Hematopoietic multipotent progenitor cell treated with erythropoietin and hydrocortisone succinate and interleukin-3 and kit ligand, for 8 days (in vitro differentiated cells): Measurements from ENCODE around the gene RPP21.

Experiments used
- DNase-seq: peaks from one replicate; pipeline ENCODE4 v3.0.0-alpha.2; 2015

Gene RPP21

DNA sequence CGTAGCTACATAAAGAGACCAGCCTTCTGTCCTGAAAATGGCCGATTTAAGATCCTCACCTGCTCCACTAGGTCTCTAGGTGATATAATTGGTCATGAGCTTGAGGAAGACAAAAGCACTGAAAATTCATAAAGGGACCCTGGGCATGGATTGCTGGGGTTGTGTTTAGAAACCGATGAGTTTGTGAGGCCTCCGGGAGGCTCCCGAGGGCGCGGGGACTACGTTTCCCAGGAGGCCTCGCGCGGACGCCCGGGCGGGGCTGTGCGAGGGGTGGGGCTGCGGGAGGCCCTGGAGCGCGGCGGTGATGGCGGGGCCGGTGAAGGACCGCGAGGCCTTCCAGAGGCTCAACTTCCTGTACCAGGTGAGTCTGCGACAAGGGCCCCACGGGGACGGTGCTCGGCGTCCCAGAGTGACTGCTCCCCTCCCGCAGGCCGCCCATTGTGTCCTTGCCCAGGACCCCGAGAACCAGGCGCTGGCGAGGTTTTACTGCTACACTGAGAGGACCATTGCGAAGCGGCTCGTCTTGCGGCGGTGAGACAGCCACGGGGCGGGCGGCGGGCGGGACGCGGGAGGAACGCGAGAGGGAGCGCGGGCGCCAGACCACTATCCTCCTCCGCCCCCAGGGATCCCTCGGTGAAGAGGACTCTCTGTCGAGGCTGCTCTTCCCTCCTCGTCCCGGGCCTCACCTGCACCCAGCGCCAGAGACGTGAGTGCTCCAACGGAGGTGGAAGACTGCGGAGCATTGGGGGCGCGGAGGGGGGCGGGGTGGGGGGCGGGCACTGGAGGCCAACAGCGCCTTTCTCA lies at the start of gene RPP21:
RPP21 (plus strand) TSS at position 289 of the 804 bp plus-strand sequence; CDS start at position 305, 16 bp downstream.
- peak; percentile 77 for DNase-seq

DNA sequence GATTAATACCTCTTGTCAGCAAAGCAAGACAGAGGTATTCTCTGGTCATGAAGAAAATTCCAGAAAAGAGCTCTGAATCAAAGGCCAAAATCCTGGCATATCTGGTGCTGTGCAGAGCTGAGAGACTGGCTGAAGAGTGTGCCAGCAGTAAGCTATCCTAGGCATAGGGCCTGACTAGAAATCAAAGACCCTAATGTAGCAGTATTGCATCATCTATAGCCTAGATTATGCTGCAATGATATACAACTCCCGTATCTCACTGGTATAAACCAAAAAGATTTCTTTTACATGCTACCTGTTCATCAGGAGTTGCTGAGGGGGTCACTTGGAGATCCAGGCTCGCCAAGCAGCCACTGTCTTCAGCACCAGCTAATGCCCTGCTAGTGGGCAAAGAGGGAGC lies 49.1 kb upstream of the RPP21 start:
- DNase-seq = no peak

DNA sequence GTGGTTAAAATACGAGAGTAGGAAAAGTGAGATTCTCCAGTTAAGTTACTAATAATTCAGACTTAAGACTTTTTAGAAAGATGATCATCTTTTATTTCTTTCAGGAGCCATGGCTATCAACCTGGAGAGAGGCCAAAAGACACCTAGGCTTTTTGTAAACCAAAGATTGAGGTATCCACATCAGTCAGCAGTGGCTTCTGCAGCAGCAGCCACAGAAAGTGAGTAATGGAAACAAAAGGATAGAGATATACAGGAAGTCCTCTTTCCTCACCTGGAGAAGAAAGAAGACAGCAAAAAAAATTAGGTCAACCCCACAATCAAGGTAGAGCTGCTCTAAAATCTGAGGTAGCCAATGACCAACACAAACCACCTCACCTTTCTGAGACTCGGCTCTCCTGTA lies 41.0 kb upstream of the RPP21 start:
- no peak for DNase-seq

DNA sequence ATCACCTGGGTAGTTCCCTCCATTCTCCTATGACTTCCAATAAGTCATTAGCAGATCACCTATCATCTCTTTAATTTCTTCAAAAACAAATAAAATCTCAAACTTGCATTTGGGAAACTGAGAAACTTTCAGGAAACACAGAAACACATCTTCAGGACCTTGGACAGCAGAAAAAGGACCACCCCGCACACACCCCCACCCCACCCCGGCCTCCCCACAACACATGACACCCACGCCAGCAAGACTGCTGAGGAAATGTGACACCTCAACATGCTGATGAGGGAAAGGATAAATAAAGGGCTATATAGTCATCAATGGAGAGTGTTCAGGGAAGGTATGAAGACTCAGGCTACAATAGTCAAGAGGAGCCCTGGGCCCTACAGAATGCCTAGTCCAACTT lies 33.9 kb upstream of the RPP21 start:
- peak; percentile 25 for DNase-seq

DNA sequence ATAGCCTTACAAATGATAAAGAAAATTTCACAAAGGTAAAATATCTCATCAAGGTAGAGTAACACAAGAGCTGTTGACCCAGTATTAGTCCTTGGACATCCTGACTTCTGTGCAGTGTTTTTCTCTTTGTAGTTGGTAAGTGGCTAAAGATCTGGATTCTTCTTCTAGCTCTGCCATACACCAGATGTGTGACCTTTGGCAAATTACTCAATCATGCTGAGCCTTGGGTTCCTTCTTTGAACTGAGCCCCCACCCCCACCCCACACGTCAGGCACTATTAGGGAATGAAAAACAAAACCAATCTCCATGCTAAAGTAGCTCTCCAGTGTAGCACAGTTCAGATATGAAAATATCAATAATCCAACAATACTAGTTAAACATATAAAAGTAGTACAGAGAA lies 33.3 kb upstream of the RPP21 start:
- no peak for DNase-seq

DNA sequence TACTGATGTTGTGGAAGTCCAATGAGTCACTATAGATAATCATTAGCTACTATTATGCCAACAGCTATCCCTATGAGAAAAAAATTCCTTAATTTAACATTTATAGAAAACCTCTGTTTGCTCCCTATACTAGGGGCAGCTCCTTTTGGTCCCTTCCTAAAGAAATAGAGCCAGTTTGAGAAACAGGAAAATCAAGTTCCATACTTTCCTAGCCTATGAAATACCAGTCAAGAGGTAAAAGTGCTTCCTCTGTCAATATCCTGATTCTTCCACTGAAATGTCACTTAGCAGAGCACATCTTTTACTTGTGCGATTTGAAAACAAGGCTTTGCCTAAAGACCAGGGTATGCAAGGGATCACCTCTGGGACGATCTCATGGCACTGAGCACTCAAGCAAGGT lies 32.7 kb upstream of the RPP21 start:
- DNase-seq = no peak

DNA sequence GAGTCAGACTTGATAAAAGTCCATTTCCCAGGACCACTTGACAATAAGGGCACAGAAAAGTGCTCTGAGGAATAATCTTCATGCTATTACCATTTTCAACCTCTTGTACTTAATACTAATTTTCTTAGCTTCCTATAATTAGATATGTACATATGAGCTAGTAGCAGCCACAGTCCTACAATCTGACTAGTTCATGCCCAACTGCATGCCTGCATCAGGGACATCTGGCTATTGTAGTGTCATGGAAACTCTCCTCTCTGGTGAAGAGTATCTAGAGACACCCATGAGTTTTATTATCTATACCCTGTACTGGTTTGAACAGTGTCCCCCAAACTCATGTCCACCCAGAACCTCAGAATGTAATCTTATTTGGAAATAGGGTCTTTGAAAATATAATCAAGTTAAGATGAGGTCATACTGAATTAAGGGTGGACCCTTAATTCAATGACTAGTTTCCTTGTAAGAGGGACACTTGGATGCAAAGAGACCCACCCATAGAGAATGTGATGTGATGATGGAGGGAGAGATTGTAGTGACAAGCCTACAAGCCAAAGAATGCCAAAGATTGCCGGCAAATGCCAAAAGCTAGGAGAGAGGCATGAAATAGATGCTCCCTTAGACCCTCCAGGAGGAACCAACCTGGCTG lies 32.2 kb upstream of the RPP21 start:
- DNase-seq = no peak

DNA sequence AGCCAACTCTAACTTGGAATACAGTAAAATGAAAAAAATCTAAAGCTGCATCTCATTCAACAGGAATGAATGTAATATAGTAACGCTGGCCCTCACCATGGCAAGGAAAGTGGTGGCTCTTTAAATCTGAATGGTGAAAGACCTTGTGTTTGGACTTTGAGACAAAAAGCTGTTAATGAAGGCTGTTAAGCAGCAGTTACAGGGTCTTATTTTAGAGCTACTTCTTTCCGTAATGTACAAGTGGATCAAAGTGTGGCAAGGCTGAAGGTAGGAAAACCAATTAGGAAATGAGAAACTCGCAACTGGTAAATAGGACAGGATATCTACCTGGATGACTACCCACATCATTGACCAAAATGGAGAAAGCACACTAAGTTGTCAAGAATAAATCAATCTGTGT lies 29.8 kb upstream of the RPP21 start:
- no peak for DNase-seq

DNA sequence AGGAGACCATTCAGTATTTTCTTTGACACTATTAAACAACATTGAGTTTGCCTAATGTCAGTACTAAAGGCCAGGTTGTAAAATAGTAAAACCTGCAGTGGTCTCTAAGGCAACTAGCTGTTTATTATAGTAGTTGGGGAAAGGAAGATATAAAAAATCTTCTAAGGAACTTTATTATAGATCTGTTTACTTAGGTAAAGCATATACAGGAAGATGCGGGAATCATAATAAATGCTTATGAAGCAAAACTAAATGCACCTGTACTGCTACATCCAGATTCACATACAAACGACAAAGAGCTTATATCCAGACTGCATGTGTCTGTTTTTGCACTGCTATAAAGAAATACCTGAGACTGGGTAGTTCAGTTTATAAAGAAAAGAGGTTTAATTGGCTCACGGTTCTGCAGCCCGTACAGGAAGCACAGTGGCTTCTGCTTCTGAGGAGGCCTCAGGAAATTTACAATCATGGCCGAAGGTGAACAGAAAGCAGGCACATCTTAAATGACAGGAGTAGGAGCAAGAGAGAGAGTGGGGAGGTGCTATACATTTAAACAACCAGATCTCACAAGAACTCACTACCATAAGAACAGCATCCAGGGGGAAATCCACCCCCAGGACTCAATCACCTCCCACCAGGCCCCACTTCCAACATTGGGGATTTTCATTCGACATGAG lies 26.9 kb upstream of the RPP21 start:
- no peak for DNase-seq

DNA sequence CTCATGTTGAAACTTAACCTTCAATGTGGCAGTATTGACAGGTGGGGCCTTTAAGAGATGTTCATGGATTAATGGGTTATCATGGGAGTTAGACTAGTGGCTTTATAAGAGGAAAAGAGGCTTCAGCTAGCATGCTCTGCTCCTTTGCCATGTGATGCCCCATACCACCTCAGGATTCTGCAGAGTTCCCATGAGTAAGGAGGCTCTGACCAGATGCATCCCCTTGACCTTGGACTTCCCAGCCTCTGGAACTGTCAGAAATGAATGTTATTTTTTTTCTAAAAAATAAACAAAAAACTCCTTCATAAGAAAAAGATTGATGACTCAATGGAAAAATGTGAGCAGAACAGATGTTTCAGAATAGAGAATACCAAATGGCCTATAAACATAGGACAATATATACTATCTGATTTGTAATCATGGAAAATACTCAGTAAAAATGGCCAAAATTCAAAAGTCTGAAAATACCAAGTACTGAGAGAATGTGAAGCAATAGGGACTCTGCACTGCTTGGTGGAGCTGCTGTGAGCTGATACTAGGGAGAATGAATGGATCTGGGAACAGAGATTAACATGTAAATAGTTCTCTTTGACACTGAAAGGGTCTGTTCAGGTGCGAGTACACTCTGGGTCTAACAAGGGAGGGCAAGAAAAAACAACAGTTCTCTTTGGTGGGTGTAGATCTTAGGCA lies 25.7 kb upstream of the RPP21 start:
- no peak for DNase-seq

DNA sequence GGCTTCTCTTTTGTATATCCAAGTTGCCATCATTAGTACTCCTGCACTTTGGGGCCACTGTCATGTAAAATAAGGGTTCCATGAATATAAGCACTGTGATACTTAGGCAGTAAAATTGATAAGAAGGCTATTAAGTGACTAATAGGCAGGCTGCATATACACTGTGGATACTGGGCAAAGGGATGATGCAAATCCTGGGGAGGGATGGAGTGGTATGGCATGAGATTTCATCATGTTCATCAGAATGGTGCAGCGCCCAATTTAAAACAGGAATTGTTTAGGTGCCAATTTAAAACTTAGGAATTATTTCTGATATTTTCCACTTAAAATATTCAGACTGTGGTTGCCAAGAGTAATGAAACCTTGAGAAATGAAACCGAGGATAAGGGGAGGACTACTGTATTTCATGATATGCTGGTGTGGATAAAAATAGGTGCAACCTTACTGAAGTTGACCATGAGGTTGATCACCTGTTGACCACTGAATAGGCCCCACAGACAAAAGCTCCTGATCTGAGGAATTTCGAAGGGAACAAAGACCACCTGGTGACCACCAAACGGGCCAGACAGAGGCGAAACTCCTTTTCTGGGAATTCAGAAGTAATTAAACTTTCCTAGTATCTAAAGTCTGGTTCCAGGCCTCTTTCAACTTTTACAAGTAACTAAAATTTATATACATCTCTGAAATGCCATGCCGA lies 23.1 kb upstream of the RPP21 start:
- DNase-seq = no peak

DNA sequence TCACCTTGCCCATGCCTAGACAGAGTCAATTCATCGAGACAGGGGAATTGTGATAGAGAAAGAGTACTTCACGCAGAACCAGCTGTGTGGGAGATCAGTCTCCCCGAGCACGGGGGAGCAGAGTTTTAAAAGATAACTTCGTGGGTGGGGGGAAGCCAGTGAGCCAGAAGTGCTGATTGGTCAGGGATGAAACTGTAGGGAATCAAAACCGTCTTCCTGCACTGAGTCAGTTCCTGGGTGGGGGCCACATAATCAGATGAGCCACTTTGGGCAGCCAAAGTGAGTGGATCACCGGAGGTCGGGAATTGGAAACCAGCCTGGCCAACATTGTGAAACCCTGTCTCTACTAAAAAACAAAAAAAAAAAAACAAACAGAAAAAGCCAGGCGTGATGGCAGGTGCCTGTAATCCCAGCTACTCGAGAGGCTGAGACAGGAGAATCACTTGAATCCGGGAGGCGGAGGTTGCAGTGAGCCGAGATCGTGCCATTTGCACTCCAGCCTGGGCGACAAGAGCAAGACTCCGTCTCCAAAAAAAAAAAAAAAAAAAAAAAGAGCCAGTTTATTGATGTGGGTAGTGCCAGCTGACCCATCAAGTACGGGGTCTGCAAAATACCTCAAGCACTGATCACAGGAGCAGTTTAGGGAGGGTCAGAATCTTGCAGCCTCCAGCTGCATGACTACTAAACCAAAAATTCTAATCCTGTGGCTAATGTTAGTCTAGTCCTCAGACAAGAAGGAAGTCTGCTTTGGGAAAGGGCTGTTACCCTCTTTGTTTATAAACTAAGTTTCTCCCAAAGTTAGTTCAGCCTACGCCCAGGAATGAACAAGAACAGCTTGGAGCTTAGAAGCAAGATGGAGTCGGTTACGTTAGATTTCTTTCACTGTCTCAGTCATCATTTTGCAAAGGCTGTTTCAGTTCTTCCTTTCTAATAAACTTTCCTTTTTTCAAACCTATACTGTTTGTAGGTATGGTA lies 22.1 kb upstream of the RPP21 start:
- DNase-seq = no peak

DNA sequence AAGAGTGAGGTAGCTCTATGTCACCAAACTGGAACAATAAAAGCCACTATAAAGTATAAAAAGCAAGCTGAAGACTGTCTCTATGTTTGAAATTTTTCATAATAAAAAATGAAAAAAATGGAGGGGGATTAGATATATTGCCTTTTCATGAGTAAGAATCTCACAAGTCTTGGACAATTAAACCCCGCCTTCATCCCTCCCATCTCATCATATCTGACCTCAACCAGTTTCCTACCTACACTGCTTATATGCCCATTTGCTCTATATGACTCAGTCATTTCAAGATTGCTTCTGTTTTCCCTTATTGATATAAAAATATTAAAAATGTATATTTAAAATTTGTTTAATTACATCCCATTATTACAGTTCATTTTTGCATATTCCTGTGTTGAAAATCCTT lies 21.1 kb upstream of the RPP21 start:
- peak; percentile 54 for DNase-seq

DNA sequence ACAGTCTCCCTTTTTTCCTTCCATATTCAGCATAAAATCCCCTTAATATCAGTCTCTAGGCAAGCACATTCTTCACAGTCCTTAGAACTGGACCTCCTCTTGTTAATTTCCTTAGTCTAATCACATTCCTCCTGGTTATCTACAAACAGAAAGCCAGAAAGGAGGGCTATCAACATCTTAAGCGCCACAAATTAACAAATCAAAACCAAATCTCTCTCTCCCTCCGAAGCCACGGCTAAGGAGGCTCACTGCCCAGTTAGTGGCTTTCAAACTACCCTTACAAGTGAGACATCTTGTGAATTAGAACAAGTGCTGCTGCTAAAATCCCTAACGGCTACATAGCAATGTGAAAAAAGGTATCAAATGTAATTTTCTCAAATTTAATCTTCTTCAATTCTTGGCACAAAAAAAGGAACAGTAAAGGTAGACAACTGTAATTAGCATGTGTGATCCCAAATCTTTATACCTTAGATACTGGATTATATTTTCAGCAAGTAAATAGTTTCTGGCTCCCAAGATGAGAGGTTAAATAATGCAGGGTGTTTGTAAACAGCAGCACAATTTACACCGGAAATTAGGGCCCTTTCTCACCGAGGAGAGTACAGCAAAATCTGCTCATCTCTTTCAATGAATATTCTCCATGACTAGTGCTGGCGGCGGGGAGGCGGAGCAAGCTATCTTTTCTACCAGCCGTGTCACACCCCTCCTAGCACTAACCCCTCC lies 19.6 kb upstream of the RPP21 start:
- peak; percentile 82 for DNase-seq

DNA sequence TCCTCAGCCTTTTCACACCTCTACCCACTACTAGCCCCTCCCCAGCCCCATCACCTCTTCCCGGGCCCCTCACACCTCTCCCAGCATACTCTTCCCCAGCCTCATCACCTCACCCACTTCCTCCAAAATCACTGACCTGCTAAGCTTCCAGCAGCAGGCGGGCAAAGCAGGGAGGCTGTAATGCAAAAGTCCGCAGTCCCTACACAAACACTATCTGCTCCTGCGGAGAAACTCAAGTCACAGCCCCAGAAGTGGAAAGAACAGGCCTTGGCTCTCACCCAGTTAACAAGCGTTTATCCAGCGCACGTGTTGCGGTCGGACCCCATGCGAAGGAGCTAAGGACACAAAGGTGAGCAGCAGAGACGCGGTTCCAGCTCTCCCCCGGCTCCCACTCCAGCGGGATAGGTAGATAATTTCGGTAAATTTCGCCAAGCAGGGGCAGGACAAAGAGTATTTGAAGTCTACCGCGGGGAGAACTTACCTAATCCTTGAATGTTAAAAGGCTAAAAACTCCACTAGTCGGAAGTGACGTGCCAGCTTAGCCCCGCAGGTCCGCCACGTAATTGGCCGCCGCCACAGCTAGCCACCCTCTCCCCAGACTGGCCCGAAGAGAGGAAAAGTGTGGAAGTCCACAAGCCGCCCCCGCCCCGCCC lies 19.0 kb upstream of the RPP21 start:
- DNase-seq = peak; percentile 81

DNA sequence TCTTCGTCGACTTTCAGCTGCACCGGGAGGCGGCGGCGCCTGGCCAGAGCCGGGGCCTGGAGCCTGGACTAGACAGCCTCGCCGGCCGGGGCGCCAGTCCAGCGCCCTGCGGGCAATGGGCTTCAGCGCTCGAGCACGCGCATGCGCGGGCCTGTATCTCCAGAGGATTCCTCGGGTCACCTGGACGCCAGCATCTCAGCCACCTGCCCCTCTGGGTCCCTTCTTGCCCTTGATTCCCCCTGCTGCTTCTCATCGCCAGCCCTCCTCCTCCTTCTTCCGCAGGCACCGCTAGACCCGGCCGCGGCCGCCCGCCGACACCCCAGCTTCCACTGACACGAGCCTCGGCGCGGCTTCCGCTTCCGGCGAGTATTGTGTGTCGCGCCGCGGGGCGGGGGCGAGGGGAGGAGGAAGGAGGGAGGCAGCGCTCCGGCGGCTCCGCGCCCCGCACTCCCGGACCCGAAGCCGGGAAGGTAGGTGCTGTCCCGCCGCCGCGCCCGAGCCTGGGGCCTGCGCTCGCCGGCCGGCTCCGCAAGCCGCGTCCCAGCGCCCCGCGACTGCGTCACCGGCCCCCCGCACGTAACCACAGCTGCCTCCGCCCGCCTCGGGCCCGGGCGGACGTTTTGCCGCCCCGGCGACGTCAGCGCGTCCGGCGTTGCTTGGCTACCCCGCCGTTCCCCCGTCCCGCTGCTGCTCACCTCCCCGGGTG lies 18.3 kb upstream of the RPP21 start, which contains the start of gene TRIM39:
TRIM39 (plus strand) TSS at position 402 of the 706 bp plus-strand sequence. CDS start 2,391 bp downstream, outside the sequence.
- peak; percentile 89 for DNase-seq

DNA sequence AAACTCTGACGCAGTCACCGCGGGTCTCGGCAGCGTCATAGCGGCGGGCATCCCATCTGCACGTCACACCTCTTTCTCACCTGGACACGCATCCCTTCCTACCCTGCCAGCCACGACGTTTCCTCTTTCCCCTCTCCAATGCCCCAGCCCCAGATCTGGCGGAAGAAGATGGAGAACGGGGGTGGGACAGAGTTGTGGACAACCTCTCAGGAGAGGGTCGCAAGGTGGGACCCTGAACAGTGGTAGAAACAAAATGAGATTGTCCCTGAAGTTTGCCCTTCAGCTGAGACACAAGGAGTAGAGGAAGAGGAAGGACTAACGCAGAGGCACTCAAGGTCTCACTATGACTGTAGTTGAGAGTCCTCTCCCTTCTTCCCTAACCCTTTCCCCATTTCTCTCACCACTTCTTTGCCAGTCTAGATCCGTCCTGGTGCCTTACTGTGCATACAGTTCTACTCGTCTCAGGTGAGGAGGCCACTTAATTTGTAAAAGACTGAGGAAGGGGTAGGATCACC lies 17.7 kb upstream of the RPP21 start:
- DNase-seq = no peak

DNA sequence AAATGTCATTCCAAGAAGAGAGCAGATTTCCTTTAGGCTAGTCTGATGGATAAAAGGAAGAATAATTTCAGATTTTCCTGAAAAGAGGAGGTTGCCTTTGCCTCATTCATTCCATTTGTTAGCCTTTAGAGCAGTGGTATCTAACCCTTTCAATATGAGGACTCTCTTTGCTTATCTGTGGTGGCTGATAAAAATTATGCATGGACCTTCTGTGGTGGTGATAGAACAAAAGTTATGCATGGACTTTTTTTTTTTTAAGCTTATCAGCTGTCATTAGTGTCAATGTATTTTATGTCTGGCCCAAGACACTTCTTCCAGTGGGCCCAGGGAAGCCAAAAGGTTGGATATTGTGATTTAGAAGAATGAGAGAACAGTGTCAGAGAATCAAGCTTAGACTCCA lies 16.6 kb upstream of the RPP21 start:
- peak; percentile 64 for DNase-seq

DNA sequence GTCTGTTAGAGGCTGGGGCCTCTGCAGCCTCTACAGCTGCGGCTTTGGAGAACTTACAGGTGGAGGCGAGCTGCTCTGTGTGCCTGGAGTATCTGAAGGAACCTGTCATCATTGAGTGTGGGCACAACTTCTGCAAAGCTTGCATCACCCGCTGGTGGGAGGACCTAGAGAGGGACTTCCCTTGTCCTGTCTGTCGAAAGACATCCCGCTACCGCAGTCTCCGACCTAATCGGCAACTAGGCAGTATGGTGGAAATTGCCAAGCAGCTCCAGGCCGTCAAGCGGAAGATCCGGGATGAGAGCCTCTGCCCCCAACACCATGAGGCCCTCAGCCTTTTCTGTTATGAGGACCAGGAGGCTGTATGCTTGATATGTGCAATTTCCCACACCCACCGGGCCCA lies 15.6 kb upstream of the RPP21 start:
- no peak for DNase-seq
